Fibroblast of pulmonary artery (primary cell): ENCODE results near the gene AK2.

Experiments used
- DNase-seq: peaks from one replicate; pipeline ENCODE4 v3.0.0-alpha.2; 2010; ENCODE audit warnings: low read depth
- H3K4me3 ChIP-seq: replicated peaks from 2 replicates; pipeline ENCODE4 v1.5.1; 2011; ENCODE audit warnings: low read depth, mild to moderate bottlenecking, control low read depth, low read length, moderate library complexity
- CTCF ChIP-seq: IDR thresholded peaks from 2 replicates; pipeline ENCODE4 v1.5.1; 2011; ENCODE audit warnings: mild to moderate bottlenecking, control low read depth, low read length, inconsistent platforms; ENCODE audit errors: missing control alignments

AK2 gene

GRCh38 chr1:32962248-32962896 is 74.3 kb downstream of the AK2 start:
- DNase-seq = no peak
- H3K4me3 ChIP-seq = peak overlapping the region; percentile 79
- TF ChIP-seq CTCF = no peak

- no peak for DNase-seq
- no peak for TF ChIP-seq CTCF
- H3K4me3 ChIP-seq = no peak overlapping the region
Measured at GRCh38 chr1:32960819-32961355, 75.8 kb downstream of the AK2 start.

GRCh38 chr1:32960342-32960741 is 76.3 kb downstream of the AK2 start:
- no peak for DNase-seq
- H3K4me3 ChIP-seq = no peak overlapping the region
- TF ChIP-seq CTCF = no peak

GRCh38 chr1:32958827-32959226 is 77.9 kb downstream of the AK2 start:
- TF ChIP-seq CTCF = no peak
- no peak for DNase-seq
- H3K4me3 ChIP-seq = no peak overlapping the region
